H9 (cell line): Measurements from ENCODE around the gene SCN8A. TPM values are rescaled to one million over a fixed set of nuclear protein-coding genes. Genes with fewer than 3 reads are reported as not detected.

ENCODE experiments used
- DNase-seq: peaks from one replicate; pipeline ENCODE4 v3.0.0-alpha.2; 2017
- H2AFZ ChIP-seq: one replicate; pipeline ENCODE4 v1.6.1; 2013; ENCODE audit warnings: mild to moderate bottlenecking, low read length, control low read depth, moderate library complexity
- H2AK5ac ChIP-seq: 2 replicates; pipeline ENCODE4 v1.6.1; 2013; ENCODE audit warnings: low read length, control low read depth, mixed read lengths; ENCODE audit not compliant: insufficient read length
- H2BK120ac ChIP-seq: one replicate; pipeline ENCODE4 v1.6.1; 2013; ENCODE audit warnings: low read depth, mild to moderate bottlenecking, low read length, control low read depth, inconsistent platforms; ENCODE audit not compliant: poor library complexity, severe bottlenecking
- H2BK12ac ChIP-seq: 2 replicates; pipeline ENCODE4 v1.6.1; 2013; ENCODE audit warnings: low read length, control low read depth, mixed read lengths, low read depth; ENCODE audit not compliant: insufficient read length
- H2BK15ac ChIP-seq: 2 replicates; pipeline ENCODE4 v1.6.1; 2013; ENCODE audit warnings: low read depth, low read length, control low read depth
- H2BK20ac ChIP-seq: one replicate; pipeline ENCODE4 v1.6.1; 2013; ENCODE audit warnings: low read depth, mild to moderate bottlenecking, low read length, control low read depth, inconsistent platforms; ENCODE audit not compliant: poor library complexity, severe bottlenecking
- H2BK5ac ChIP-seq: 2 replicates; pipeline ENCODE4 v1.6.1; 2013; ENCODE audit warnings: low read length, control low read depth, mixed read lengths; ENCODE audit not compliant: insufficient read length
- H3K14ac ChIP-seq: 2 replicates; pipeline ENCODE4 v1.6.1; 2013; ENCODE audit warnings: low read length, control low read depth; ENCODE audit not compliant: insufficient read depth
- H3K18ac ChIP-seq: 2 replicates; pipeline ENCODE4 v1.6.1; 2013; ENCODE audit warnings: low read depth, mild to moderate bottlenecking, mixed read lengths, low read length, control low read depth; ENCODE audit not compliant: insufficient read length
- H3K23ac ChIP-seq: 2 replicates; pipeline ENCODE4 v1.6.1; 2013; ENCODE audit warnings: low read length, control low read depth, mixed read lengths, low read depth; ENCODE audit not compliant: insufficient read length
- H3K23me2 ChIP-seq: 2 replicates; pipeline ENCODE4 v1.6.1; 2013; ENCODE audit warnings: low read depth, mild to moderate bottlenecking, mixed read lengths, low read length, control low read depth; ENCODE audit not compliant: insufficient read length, poor library complexity, severe bottlenecking
- H3K27ac ChIP-seq: 2 replicates; pipeline ENCODE4 v1.5.1; 2013; ENCODE audit warnings: low read length, control low read depth, mixed read lengths, low read depth; ENCODE audit not compliant: insufficient read length
- H3K27me3 ChIP-seq: 2 replicates; pipeline ENCODE4 v1.6.1; 2013; ENCODE audit warnings: low read length, control low read depth, inconsistent platforms; ENCODE audit not compliant: insufficient read depth
- H3K4ac ChIP-seq: 2 replicates; pipeline ENCODE4 v1.6.1; 2013; ENCODE audit warnings: low read depth, mild to moderate bottlenecking, control low read depth, inconsistent platforms, low read length, moderate library complexity
- H3K4me1 ChIP-seq: 2 replicates; pipeline ENCODE4 v1.6.1; 2013; ENCODE audit warnings: low read length, control low read depth, inconsistent platforms; ENCODE audit not compliant: insufficient read depth
- H3K4me2 ChIP-seq: 2 replicates; pipeline ENCODE4 v1.6.1; 2013; ENCODE audit warnings: low read length, control low read depth, mixed read lengths; ENCODE audit not compliant: insufficient read length, insufficient read depth
- H3K56ac ChIP-seq: 2 replicates; pipeline ENCODE4 v1.6.1; 2013; ENCODE audit warnings: low read depth, mild to moderate bottlenecking, mixed read lengths, low read length, control low read depth; ENCODE audit not compliant: insufficient read length
- H3K79me1 ChIP-seq: 2 replicates; pipeline ENCODE4 v1.6.1; 2013; ENCODE audit warnings: low read depth, mild to moderate bottlenecking, moderate library complexity, low read length, control low read depth, inconsistent platforms; ENCODE audit not compliant: insufficient read depth, poor library complexity, severe bottlenecking
- H3K79me2 ChIP-seq: 2 replicates; pipeline ENCODE4 v1.6.1; 2013; ENCODE audit warnings: low read length, control low read depth, inconsistent platforms; ENCODE audit not compliant: insufficient read depth
- H3K9ac ChIP-seq: 2 replicates; pipeline ENCODE4 v1.6.1; 2013; ENCODE audit warnings: low read length, control low read depth, mixed read lengths; ENCODE audit not compliant: insufficient read length; ENCODE audit errors: extremely low read depth
- H3K9me3 ChIP-seq: one replicate; pipeline ENCODE4 v1.6.1; 2013; ENCODE audit warnings: low read depth, low read length, inconsistent platforms; ENCODE audit not compliant: control insufficient read depth
- H3T11ph ChIP-seq: one replicate; pipeline ENCODE4 v1.6.1; 2013; ENCODE audit warnings: mild to moderate bottlenecking, low read length, control low read depth, inconsistent platforms
- H4K20me1 ChIP-seq: one replicate; pipeline ENCODE4 v1.6.1; 2013; ENCODE audit not compliant: control insufficient read depth, insufficient read length, insufficient read depth
- H4K5ac ChIP-seq: 2 replicates; pipeline ENCODE4 v1.6.1; 2013; ENCODE audit warnings: low read depth, mild to moderate bottlenecking, mixed read lengths, low read length, control low read depth; ENCODE audit not compliant: insufficient read length
- H4K8ac ChIP-seq: replicated peaks from 2 replicates; pipeline ENCODE4 v1.6.1; 2013; ENCODE audit warnings: low read length, control low read depth, mixed read lengths, low read depth; ENCODE audit not compliant: insufficient read length
- H4K91ac ChIP-seq: 2 replicates; pipeline ENCODE4 v1.6.1; 2013; ENCODE audit warnings: low read depth, mild to moderate bottlenecking, moderate library complexity, mixed read lengths, low read length, control low read depth; ENCODE audit not compliant: insufficient read length
- H3K27ac Mint-ChIP-seq, 3 experiments: 2 replicates in 2 of 3; 3 replicates in 1 of 3; pipeline ENCODE4 v1.8.0; 2020 to 2021; ENCODE audit warnings: mixed read lengths in 3 of 3, mild to moderate bottlenecking in 1 of 3, moderate library complexity in 1 of 3
- H3K27me3 Mint-ChIP-seq: 2 replicates; pipeline ENCODE4 v1.8.0; 2021; ENCODE audit warnings: low read depth, mild to moderate bottlenecking, moderate library complexity, mixed read lengths
- H3K36me3 Mint-ChIP-seq, 3 experiments: 2 replicates in 2 of 3; 3 replicates in 1 of 3; pipeline ENCODE4 v1.8.0; 2020 to 2021; ENCODE audit warnings: low read depth in 3 of 3, mixed read lengths in 3 of 3; ENCODE audit not compliant: insufficient read depth in 1 of 3
- H3K4me1 Mint-ChIP-seq, 2 experiments: 2 replicates each; pipeline ENCODE4 v1.8.0; 2020; ENCODE audit warnings: mixed read lengths in 2 of 2
- H3K4me3 Mint-ChIP-seq, 2 experiments: 2 replicates in 1 of 2; 3 replicates in 1 of 2; pipeline ENCODE4 v1.8.0; 2020 to 2021; ENCODE audit warnings: mild to moderate bottlenecking in 2 of 2, mixed read lengths in 2 of 2, moderate library complexity in 1 of 2
- H3K9me3 Mint-ChIP-seq, 2 experiments: 2 replicates in 1 of 2; 3 replicates in 1 of 2; pipeline ENCODE4 v1.8.0; 2020; ENCODE audit warnings: mild to moderate bottlenecking in 2 of 2, mixed read lengths in 2 of 2, moderate library complexity in 1 of 2
- WGBS: extraction: QIAGEN DNeasy Blood & Tissue Kit; methylation state at CpG from one replicate; pipeline ENCODE4 v1.1.7; 2013; ENCODE audit warnings: missing lambda C conversion rate, low lambda C conversion rate, mixed read lengths; ENCODE audit not compliant: insufficient read length; ENCODE audit errors: extremely low coverage; 5-methylcytosine and 5-hydroxymethylcytosine counted together
- total RNA-seq: library from RNA; stranded (reverse); gene quantifications from 2 replicates; pipeline ENCODE4 v1.2.1, GENCODE V29; 2021
- TF ChIP-seq, protein P1 (sequence below): fragments of 200-600 bp; sonication (generic); conservative IDR thresholded peaks from 3 replicates; pipeline ENCODE4 v1.8.0; 2021; ENCODE audit warnings: antibody characterized with exemption, mild to moderate bottlenecking

SCN8A gene
- total RNA-seq, 1 experiment from 2014 or later, result 15.2 TPM

DNA sequence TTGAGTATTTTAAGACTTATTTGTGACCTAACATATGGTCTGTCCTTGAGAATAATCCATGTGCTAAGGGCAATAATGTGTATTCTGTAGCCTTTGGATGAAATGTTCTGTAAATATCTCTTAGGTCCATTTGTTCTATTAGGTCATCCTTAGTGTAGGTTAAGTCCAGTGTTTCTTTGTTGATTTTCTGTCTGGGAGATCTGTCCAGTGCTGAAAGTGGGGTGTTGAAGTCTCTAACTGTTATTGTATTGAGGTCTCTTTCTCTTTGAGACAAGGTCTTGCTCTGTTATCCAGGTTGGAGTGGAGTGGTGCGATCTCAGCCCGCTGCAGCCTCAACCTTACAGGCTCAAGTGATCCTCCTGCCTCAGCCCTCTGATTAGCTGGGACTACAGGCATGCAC, 149.5 kb downstream of the SCN8A start:
- no peak overlapping the region for H3K27ac Mint-ChIP-seq
- no CpG with 5 or more reads among the region's 2 CpGs for WGBS
- no peak overlapping the region for H3T11ph ChIP-seq

More for the DNA sequence above, 149.5 kb downstream of the SCN8A start:
- Histone ChIP-seq H3K23me2 (no peaks in the 10 kb centered on the region), H2BK12ac (no peak overlapping the region), H4K20me1 (no peaks in the 10 kb centered on the region), H3K4me2 (no peak overlapping the region), H2BK120ac (no peak overlapping the region), H2BK15ac (no peak overlapping the region), H3K9me3 (no peaks in the 10 kb centered on the region), H2BK20ac (no peak overlapping the region), H3K9ac (no peak overlapping the region), H2AK5ac (no peak overlapping the region), H3K27me3 (no peaks in the 10 kb centered on the region), H3K27ac (no peak overlapping the region), H3K79me1 (no peaks in the 10 kb centered on the region), H2AFZ (no peak overlapping the region), H3K18ac (no peak overlapping the region), H4K8ac (no peak overlapping the region), H3K14ac (no peak overlapping the region), H4K5ac (no peak overlapping the region), H3K4ac (no peak overlapping the region), H3K56ac (no peak overlapping the region), H2BK5ac (no peak overlapping the region), H4K91ac (no peak overlapping the region), H3K4me1 (no peaks in the 10 kb centered on the region), H3K23ac (no peak overlapping the region), H3K79me2 (no peaks in the 10 kb centered on the region)
- no peaks in the 10 kb centered on the region; the same call in 1 of the 2 replicates for H3K27me3 Mint-ChIP-seq
- H3K4me3 Mint-ChIP-seq, result no peak overlapping the region
- H3K4me1 Mint-ChIP-seq, result peaks cover 3% of the 10 kb centered on the region in 2 experiments; a peak in 2 of 4 replicates
- H3K9me3 Mint-ChIP-seq, result peaks cover 5% of the 10 kb centered on the region in 2 experiments; a peak in 4 of 5 replicates
- peaks cover 12 to 24% (median 22%) of the 10 kb centered on the region in 3 experiments; a peak in 6 of 7 replicates for H3K36me3 Mint-ChIP-seq
- TF ChIP-seq, protein P1, sequence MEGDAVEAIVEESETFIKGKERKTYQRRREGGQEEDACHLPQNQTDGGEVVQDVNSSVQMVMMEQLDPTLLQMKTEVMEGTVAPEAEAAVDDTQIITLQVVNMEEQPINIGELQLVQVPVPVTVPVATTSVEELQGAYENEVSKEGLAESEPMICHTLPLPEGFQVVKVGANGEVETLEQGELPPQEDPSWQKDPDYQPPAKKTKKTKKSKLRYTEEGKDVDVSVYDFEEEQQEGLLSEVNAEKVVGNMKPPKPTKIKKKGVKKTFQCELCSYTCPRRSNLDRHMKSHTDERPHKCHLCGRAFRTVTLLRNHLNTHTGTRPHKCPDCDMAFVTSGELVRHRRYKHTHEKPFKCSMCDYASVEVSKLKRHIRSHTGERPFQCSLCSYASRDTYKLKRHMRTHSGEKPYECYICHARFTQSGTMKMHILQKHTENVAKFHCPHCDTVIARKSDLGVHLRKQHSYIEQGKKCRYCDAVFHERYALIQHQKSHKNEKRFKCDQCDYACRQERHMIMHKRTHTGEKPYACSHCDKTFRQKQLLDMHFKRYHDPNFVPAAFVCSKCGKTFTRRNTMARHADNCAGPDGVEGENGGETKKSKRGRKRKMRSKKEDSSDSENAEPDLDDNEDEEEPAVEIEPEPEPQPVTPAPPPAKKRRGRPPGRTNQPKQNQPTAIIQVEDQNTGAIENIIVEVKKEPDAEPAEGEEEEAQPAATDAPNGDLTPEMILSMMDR, result no peak
- DNase-seq, result no peak
